Measurements from ENCODE around the gene CCDC197. TPM values are rescaled to one million over a fixed set of nuclear protein-coding genes. Genes with fewer than 3 reads are reported as not detected.
A peak's percentile ranks its signal among the peaks of the same experiment; 100 is the strongest.

Gene CCDC197
- total RNA-seq, 2 donors from 2014 or later, result not detected

DNA sequence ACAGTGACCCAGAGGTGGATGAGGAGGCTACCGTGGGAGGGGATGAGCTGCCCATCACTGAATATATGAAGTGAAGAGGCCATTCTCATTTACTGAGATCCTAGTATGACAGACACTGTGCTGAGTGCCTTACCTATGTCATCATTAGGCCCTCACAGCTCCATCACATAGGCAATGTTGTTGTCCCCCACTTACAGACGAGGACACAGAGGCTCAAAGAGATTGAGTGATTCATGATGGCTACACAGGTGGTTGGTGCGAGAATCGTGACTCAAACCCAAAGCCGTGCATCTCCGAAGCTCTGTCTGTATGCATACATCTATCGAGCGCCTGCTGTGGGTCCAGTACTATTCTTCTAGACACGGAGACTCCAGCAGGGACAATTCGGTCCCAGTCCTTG is 5.9 kb upstream of the CCDC197 start:
- Mint-ChIP-seq H3K27ac (no peak overlapping the region), H3K27me3 (peaks cover 8% of the 10 kb centered on the region), H3K4me1 (peaks cover 5% of the 10 kb centered on the region)

GRCh38 chr14:93991649-93992048 is 5.5 kb upstream of the CCDC197 start:
- no peaks in the 10 kb centered on the region for H3K9me3 ChIP-seq (ENCODE audit: control insufficient read depth, low read length, poor library complexity, severe bottlenecking)
- H3K27me3 Mint-ChIP-seq, result peaks cover 8% of the 10 kb centered on the region
- DNase-seq, result no peak
- H3K4me3 Mint-ChIP-seq, result no peak overlapping the region
- peaks cover 2% of the 10 kb centered on the region for H3K36me3 Mint-ChIP-seq (ENCODE audit: low read depth)
- H3K4me1 Mint-ChIP-seq, result peaks cover 5% of the 10 kb centered on the region
- no peak for ATAC-seq
- H3K27ac Mint-ChIP-seq, result no peak overlapping the region

More for the DNA sequence above, 5.9 kb upstream of the CCDC197 start:
- DNase-seq, result no peak
- Mint-ChIP-seq H3K4me3 (no peak overlapping the region), H3K36me3 (ENCODE audit: low read depth) (peaks cover 2% of the 10 kb centered on the region)
- ATAC-seq, result no peak
- no peaks in the 10 kb centered on the region for H3K9me3 ChIP-seq (ENCODE audit: control insufficient read depth, low read length, poor library complexity, severe bottlenecking)

DNA sequence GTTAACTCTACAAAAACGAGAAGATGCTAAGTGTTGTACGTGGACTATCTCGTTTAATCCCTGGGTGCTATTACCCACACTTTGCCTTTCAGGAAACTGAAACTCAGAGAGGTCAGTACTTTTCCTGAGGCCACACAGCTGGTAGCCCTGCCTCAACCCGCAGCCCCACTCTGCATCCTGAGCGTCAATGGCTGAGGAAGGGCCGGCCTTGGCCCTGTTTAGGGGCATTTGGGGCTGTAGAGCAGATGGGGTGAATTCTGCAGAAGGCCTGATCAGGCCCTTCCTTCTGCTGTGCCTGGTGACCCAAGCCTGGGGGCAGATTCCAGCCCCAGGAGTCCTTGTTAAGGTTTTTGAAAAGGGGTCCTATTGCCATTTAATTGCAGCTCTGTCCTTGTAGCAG is 3.7 kb upstream of the CCDC197 start:
- Mint-ChIP-seq H3K4me3 (no peak overlapping the region), H3K4me1 (peaks cover 5% of the 10 kb centered on the region), H3K27me3 (peaks cover 8% of the 10 kb centered on the region), H3K36me3 (ENCODE audit: low read depth) (peaks cover 2% of the 10 kb centered on the region), H3K27ac (no peak overlapping the region)
- H3K9me3 ChIP-seq (ENCODE audit: control insufficient read depth, low read length, poor library complexity, severe bottlenecking), result no peaks in the 10 kb centered on the region
- ATAC-seq (no peak), DNase-seq (no peak)

DNA sequence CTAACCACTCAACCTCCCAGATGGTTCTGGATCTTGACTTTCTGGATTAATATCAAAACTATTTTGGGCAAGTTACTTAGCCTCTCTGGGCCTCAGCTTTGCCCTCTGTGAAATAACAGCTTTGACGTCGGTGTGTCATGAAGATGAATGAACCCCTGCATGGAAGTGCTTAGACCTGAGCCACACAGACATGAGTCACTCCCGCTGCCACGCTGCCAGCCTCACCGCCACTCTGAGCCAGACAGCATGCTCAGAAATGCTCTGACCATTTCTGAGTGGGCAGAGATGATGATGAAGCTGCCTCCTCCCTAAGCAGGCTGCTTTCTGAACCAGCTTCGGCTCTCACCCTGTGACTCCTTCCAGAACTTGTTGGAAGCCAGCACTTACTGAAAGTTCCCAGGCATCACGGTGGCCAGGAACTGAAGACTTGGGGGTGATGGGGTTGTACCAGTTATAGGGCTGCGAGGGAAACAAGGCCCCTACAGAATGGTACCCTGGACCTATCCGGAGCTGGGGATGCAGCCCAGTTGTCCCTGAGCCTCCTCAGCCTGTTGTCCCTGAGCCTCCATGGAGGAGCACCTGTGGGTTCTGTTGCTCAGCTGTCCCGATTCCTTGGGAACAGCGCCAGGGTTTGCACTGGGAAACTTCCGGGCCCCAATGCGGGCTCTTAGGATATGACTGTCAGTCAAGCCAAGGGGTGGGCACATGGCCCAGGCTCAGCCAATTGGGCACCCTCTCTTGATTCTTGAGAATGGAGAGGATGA is 2.0 kb upstream of the CCDC197 start:
- Mint-ChIP-seq H3K36me3 (ENCODE audit: low read depth) (peaks cover 2% of the 10 kb centered on the region), H3K27ac (no peak overlapping the region), H3K4me3 (no peak overlapping the region), H3K27me3 (peaks cover 8% of the 10 kb centered on the region), H3K4me1 (peaks cover 3% of the 10 kb centered on the region)
- no peaks in the 10 kb centered on the region for H3K9me3 ChIP-seq (ENCODE audit: control insufficient read depth, low read length, poor library complexity, severe bottlenecking)
- DNase-seq, result no peak
- no peak for ATAC-seq

DNA sequence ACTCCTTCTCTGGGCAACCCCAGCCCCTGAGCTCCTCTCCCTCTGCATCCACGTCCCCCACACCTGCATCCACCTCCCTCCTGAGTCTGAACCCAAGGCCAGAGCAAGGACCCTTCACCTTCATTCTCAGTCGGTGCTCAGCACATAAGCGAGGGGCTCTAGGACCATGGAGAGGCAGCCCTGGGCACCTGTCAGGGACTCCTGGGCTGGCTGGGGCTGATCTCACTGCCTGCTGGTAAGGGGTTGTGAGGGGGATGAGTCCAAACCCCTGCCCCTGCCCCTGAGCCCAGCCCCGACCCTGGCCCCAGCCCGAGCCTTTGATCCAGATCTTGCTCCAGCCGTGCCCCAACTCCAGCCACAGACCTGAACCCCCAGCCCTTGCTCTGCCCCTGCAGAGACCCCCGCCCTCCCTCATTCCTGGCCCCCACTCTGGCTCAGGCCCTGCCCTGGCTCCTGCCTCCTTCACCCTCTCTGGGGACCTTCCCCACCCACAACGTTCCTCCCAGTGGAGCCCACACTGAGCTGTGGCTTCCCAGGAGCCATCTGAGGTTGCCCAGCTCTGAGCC is 888 bp upstream of the CCDC197 start:
- Mint-ChIP-seq H3K27me3 (peaks cover 3% of the 10 kb centered on the region), H3K4me1 (peaks cover 3% of the 10 kb centered on the region), H3K27ac (no peak overlapping the region), H3K36me3 (ENCODE audit: low read depth) (peaks cover 2% of the 10 kb centered on the region), H3K4me3 (no peak overlapping the region)
- H3K9me3 ChIP-seq (ENCODE audit: control insufficient read depth, low read length, poor library complexity, severe bottlenecking), result no peaks in the 10 kb centered on the region
- no peak for DNase-seq
- no peak for ATAC-seq

DNA sequence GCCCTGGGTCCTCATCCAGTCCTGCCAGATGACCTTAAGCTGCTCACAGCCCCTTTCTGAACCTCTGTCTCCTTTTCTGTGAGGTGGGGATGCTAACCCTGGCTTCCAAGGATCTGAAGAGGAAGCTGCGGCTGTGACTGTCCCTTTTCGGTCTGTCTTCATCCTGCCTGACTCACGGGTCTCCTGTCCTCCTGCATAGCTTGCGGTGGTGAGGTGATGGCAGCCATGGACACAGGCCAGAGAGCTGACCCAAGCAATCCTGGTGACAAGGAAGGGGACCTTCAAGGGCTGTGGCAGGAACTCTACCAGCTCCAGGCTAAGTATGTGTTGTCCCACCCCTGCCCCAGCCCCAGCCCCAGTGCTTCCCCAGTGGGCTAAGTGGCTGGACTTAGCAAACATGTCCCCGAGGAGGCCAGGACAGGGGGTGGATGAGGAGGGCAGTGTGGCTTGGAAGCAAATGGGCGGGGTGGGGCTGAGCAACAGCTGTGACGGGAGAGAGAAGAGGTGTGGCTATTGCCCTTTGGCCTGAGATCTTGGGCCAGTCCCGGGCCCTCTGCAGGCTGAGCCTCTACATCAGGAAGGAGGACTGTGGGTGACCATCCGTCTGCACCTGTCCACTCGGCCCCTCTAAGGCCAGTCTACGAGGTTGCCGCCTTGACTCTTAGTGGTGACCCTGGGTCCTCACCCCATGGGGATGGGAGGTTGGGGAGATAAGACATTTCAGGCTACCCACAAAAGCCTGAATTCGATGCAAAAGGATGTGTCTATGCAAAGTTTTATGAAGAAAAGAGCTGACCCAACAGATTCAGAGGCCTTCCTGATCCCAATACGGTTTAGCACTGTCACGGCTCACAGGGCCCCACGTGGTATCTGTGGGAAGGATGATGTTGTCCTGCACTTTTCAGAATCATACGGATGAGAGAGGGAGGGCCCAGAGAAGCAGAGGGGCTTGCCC is 1.1 kb downstream of the CCDC197 start:
- no peaks in the 10 kb centered on the region for H3K36me3 Mint-ChIP-seq (ENCODE audit: low read depth)
- peaks cover under 1% of the 10 kb centered on the region for H3K27me3 Mint-ChIP-seq
- H3K9me3 ChIP-seq (ENCODE audit: control insufficient read depth, low read length, poor library complexity, severe bottlenecking), result no peaks in the 10 kb centered on the region
- H3K27ac Mint-ChIP-seq, result no peak overlapping the region
- H3K4me3 Mint-ChIP-seq, result no peak overlapping the region
- ATAC-seq, result no peak
- peaks cover 11% of the 10 kb centered on the region for H3K4me1 Mint-ChIP-seq
- DNase-seq, result no peak

DNA sequence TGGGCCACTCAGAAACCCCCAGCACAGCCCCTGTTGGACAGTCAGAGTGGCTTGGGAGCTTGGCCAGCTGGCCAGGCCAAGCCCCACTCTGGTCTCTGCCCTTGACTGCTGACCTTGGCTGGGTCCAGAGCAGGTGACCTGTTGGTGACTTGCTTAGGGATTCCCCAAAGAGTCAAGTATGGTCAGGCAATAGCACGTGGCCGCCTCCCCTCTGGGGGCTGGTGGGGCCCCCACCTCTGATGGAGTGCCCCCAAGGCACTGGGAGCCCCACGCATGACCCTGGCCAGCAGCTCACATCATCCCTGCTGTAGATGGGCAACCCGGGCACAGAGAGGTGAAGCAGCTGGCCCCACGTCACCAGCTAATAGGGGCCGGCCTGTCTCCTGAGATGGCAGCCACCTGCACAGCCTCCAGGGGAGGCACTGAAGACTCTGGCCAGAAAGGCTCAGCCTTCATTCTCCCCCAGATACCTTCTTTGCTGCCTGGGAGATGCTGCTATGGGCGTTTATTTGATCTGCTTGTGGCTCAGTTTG is 1.8 kb downstream of the CCDC197 start:
- H3K36me3 Mint-ChIP-seq (ENCODE audit: low read depth), result peaks cover 2% of the 10 kb centered on the region
- no peak overlapping the region for H3K27ac Mint-ChIP-seq
- no peak overlapping the region for H3K4me3 Mint-ChIP-seq
- no peaks in the 10 kb centered on the region for H3K9me3 ChIP-seq (ENCODE audit: control insufficient read depth, low read length, poor library complexity, severe bottlenecking)
- peaks cover 14% of the 10 kb centered on the region for H3K4me1 Mint-ChIP-seq
- H3K27me3 Mint-ChIP-seq, result peaks cover 7% of the 10 kb centered on the region
- no peak for ATAC-seq
- DNase-seq, result no peak

DNA sequence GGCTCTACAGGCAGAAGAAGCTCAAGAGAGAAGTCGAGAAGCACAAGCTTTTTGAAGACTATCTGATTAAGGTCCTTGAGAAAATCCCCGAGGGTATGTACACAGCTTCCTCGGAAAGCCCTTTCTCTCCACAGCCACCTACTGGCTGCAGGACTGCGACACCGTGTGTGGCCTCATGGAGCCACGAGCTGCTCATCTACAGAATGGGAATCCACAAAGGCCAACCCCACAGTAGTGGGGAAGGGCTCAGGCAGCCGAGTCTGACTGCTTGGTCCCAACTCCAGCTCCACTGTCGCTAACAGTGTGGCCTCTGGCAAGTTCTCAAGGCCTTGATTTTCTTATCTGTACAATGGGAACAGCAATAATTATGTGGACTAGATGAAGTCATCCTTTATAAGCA is 2.5 kb downstream of the CCDC197 start:
- Mint-ChIP-seq H3K36me3 (ENCODE audit: low read depth) (peaks cover 2% of the 10 kb centered on the region), H3K27me3 (peaks cover 7% of the 10 kb centered on the region), H3K4me3 (no peak overlapping the region), H3K27ac (no peak overlapping the region), H3K4me1 (peaks cover 14% of the 10 kb centered on the region)
- H3K9me3 ChIP-seq (ENCODE audit: control insufficient read depth, low read length, poor library complexity, severe bottlenecking), result no peaks in the 10 kb centered on the region
- DNase-seq (no peak), ATAC-seq (no peak)

- Mint-ChIP-seq H3K36me3 (ENCODE audit: low read depth) (peaks cover 2% of the 10 kb centered on the region), H3K4me3 (no peak overlapping the region), H3K27me3 (peaks cover 13% of the 10 kb centered on the region), H3K4me1 (peaks cover 19% of the 10 kb centered on the region), H3K27ac (no peak overlapping the region)
- DNase-seq (no peak), ATAC-seq (no peak)
- no peaks in the 10 kb centered on the region for H3K9me3 ChIP-seq (ENCODE audit: control insufficient read depth, low read length, poor library complexity, severe bottlenecking)
Measured at GRCh38 chr14:94000267-94000666, 3.2 kb downstream of the CCDC197 start.

GRCh38 chr14:94001016-94001415 is 3.9 kb downstream of the CCDC197 start:
- H3K4me1 Mint-ChIP-seq, result peaks cover 19% of the 10 kb centered on the region
- peaks cover 14% of the 10 kb centered on the region for H3K27me3 Mint-ChIP-seq
- H3K9me3 ChIP-seq (ENCODE audit: control insufficient read depth, low read length, poor library complexity, severe bottlenecking), result no peaks in the 10 kb centered on the region
- H3K36me3 Mint-ChIP-seq (ENCODE audit: low read depth), result peaks cover 2% of the 10 kb centered on the region
- ATAC-seq, result no peak
- no peak for DNase-seq
- no peak overlapping the region for H3K4me3 Mint-ChIP-seq
- no peak overlapping the region for H3K27ac Mint-ChIP-seq

GRCh38 chr14:94001501-94002396 is 4.6 kb downstream of the CCDC197 start:
- peaks cover 14% of the 10 kb centered on the region for H3K27me3 Mint-ChIP-seq
- ATAC-seq, result peak; percentile 84
- peak overlapping the region; percentile 34 for H3K27ac Mint-ChIP-seq
- no peaks in the 10 kb centered on the region for H3K9me3 ChIP-seq (ENCODE audit: control insufficient read depth, low read length, poor library complexity, severe bottlenecking)
- DNase-seq, result peak; percentile 38 to 43 (median 42)
- peaks cover 20% of the 10 kb centered on the region for H3K4me1 Mint-ChIP-seq
- H3K4me3 Mint-ChIP-seq, result no peak overlapping the region
- peaks cover 2% of the 10 kb centered on the region for H3K36me3 Mint-ChIP-seq (ENCODE audit: low read depth)

DNA sequence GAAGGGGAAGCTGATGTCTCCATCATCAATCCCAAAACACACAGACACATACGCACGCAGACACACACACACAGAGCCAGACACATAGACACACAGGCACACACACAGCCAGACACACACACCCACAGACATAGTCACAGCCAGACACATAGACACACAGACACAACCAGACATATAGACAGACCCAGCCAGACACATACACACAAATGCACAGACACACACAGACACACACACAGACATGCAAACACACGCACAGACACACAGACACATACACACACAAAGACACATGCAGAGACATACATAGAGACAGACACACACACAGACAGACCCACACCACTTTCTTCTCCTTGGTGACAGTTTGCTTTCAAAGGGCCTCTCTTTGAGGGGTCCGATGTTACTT is 6.3 kb downstream of the CCDC197 start:
- Mint-ChIP-seq H3K4me1 (peaks cover 30% of the 10 kb centered on the region), H3K4me3 (no peak overlapping the region), H3K27ac (no peak overlapping the region), H3K36me3 (ENCODE audit: low read depth) (peaks cover 2% of the 10 kb centered on the region), H3K27me3 (peaks cover 14% of the 10 kb centered on the region)
- ATAC-seq (no peak), DNase-seq (no peak)
- H3K9me3 ChIP-seq (ENCODE audit: control insufficient read depth, low read length, poor library complexity, severe bottlenecking), result no peaks in the 10 kb centered on the region
